GM12873 (cell line): Measurements from ENCODE around the gene PRDX5.
A peak's percentile ranks its signal among the peaks of the same experiment; 100 is the strongest.

Experiments used
- CTCF ChIP-seq: IDR thresholded peaks from 2 replicates; pipeline ENCODE4 v1.5.1; 2012; ENCODE audit warnings: low read depth, mild to moderate bottlenecking, moderate library complexity, low read length, control low read depth; ENCODE audit not compliant: insufficient read depth; ENCODE audit errors: missing control alignments

PRDX5 gene

GRCh38 chr11:64317961-64318765 lies at the start of gene PRDX5:
PRDX5 (plus strand) TSS chr11:64318121; CDS start chr11:64318216, 95 bp downstream.
- TF ChIP-seq CTCF = peak; percentile 46

- TF ChIP-seq CTCF = no peak
Observed at GRCh38 chr11:64268893-64269539, 48.9 kb upstream of the PRDX5 start.

- no peak for TF ChIP-seq CTCF
Observed at GRCh38 chr11:64269540-64270220, 48.2 kb upstream of the PRDX5 start.

GRCh38 chr11:64275031-64275800 lies 42.7 kb upstream of the PRDX5 start:
- TF ChIP-seq CTCF = no peak

- TF ChIP-seq CTCF = no peak
Observed at GRCh38 chr11:64275841-64276240, 42.1 kb upstream of the PRDX5 start.

GRCh38 chr11:64276653-64277431 lies 41.1 kb upstream of the PRDX5 start:
- no peak for TF ChIP-seq CTCF
